SK-N-SH (cell line): ENCODE measurements around the gene SFPQ. TPM values are rescaled to one million over a fixed set of nuclear protein-coding genes. Genes with fewer than 3 reads are reported as not detected.
A peak's percentile ranks its signal among the peaks of the same experiment; 100 is the strongest.

Source experiments
- CTCF ChIA-PET: fragments of 300-600, 350-600 bp; formaldehyde crosslinking; extraction: SDS; loops from one replicate; lab custom pipeline; 2021; lab: Yijun Ruan, JAX
- POLR2A ChIA-PET: fragments of 350-600 bp; sonication (Branson Sonifier 250); formaldehyde crosslinking; extraction: SDS; loops from one replicate; lab custom pipeline; 2020; ENCODE audit warnings: antibody characterized with exemption, inconsistent platforms; lab: Yijun Ruan, JAX
- DNase-seq: peaks from one replicate; pipeline ENCODE4 v3.0.0; 2012
- H2AFZ ChIP-seq: fragments of 200-600 bp; sonication (generic); 2 replicates; pipeline ENCODE4 v1.8.1; 2016; ENCODE audit warnings: antibody characterized with exemption, mild to moderate bottlenecking, low read depth
- H3F3A ChIP-seq: fragments of 200-600 bp; sonication (generic); replicated peaks from 2 replicates; pipeline ENCODE3; 2016; ENCODE audit warnings: antibody characterized with exemption, mild to moderate bottlenecking; ENCODE audit not compliant: insufficient read depth
- H3K27ac ChIP-seq, 2 experiments: fragments of 200-500 bp in 1 of 2; fragments of 200-600 bp in 1 of 2; sonication (Bioruptor generic) in 1 of 2; sonication (generic), shearing (Covaris generic) in 1 of 2; 2 replicates each; pipeline versions ENCODE4 v1.5.1 to v1.6.1; 2014 to 2016; ENCODE audit warnings: low read depth in 2 of 2, inconsistent platforms in 1 of 2, low read length in 1 of 2, mild to moderate bottlenecking in 1 of 2, mixed read lengths in 1 of 2
- H3K27me3 ChIP-seq: fragments of 200-600 bp; sonication (generic), shearing (Covaris generic); 2 replicates; pipeline ENCODE4 v1.6.1; 2016; ENCODE audit warnings: mixed run types; ENCODE audit not compliant: insufficient read depth
- H3K36me3 ChIP-seq, 2 experiments: fragments of 200-500 bp in 1 of 2; fragments of 200-600 bp in 1 of 2; sonication (Bioruptor generic) in 1 of 2; sonication (generic) in 1 of 2; replicated peaks in 1 of 2; 2 replicates each; pipeline versions ENCODE3 to v1.5.1; 2014 to 2016; ENCODE audit warnings: low read length in 1 of 2, mild to moderate bottlenecking in 1 of 2; ENCODE audit not compliant: insufficient read depth in 2 of 2, control insufficient read depth in 1 of 2
- H3K4me1 ChIP-seq, 2 experiments: fragments of 200-500 bp in 1 of 2; fragments of 200-600 bp in 1 of 2; sonication (Bioruptor generic) in 1 of 2; sonication (generic), shearing (Covaris generic) in 1 of 2; 2 replicates each; pipeline versions ENCODE4 v1.5.1 to v1.6.1; 2014 to 2016; ENCODE audit warnings: low read depth in 1 of 2, low read length in 1 of 2, mixed run types in 1 of 2; ENCODE audit not compliant: insufficient read depth in 2 of 2, control insufficient read depth in 1 of 2
- H3K4me2 ChIP-seq: fragments of 200-600 bp; sonication (generic), shearing (Covaris generic); 2 replicates; pipeline ENCODE4 v1.6.1; 2017; ENCODE audit warnings: mixed run types
- H3K4me3 ChIP-seq, 2 experiments: fragments of 200-500 bp in 1 of 2; fragments of 200-600 bp in 1 of 2; sonication (Bioruptor generic) in 1 of 2; sonication (generic), shearing (Covaris generic) in 1 of 2; 2 replicates each; pipeline versions ENCODE4 v1.5.1 to v1.8.1; 2014 to 2016; ENCODE audit warnings: low read depth in 2 of 2, inconsistent platforms in 1 of 2, low read length in 1 of 2, mild to moderate bottlenecking in 1 of 2, mixed read lengths in 1 of 2, moderate library complexity in 1 of 2
- H3K79me2 ChIP-seq: fragments of 200-600 bp; sonication (generic); 2 replicates; pipeline ENCODE4 v1.8.1; 2017; ENCODE audit warnings: mild to moderate bottlenecking; ENCODE audit not compliant: insufficient read depth
- H3K9ac ChIP-seq: fragments of 200-600 bp; sonication (generic); 2 replicates; pipeline ENCODE4 v1.6.1; 2017; ENCODE audit warnings: mixed run types
- H3K9me2 ChIP-seq: fragments of 200-600 bp; sonication (generic); 2 replicates; pipeline ENCODE4 v1.6.1; 2017; ENCODE audit warnings: mixed run types
- H3K9me3 ChIP-seq: fragments of 200-600 bp; sonication (generic); 2 replicates; pipeline ENCODE4 v1.6.1; 2017; ENCODE audit warnings: mixed run types, mild to moderate bottlenecking, moderate library complexity
- H4K20me1 ChIP-seq: fragments of 200-600 bp; sonication (generic); 2 replicates; pipeline ENCODE4 v1.6.1; 2017; ENCODE audit warnings: mild to moderate bottlenecking, mixed run types; ENCODE audit not compliant: insufficient read depth
- FOSL2 ChIP-seq: IDR thresholded peaks from 2 replicates; pipeline ENCODE4 v1.4.0; 2012; ENCODE audit warnings: low read depth, mild to moderate bottlenecking, moderate library complexity, borderline replicate concordance
- JUND ChIP-seq: IDR thresholded peaks from 2 replicates; pipeline ENCODE4 v1.4.0; 2012
- MEF2A ChIP-seq: IDR thresholded peaks from 2 replicates; pipeline ENCODE4 v1.4.0; 2012; ENCODE audit warnings: low read depth, borderline replicate concordance
- MXI1 ChIP-seq: IDR thresholded peaks from 2 replicates; pipeline ENCODE4 v1.6.1; 2012; ENCODE audit warnings: mild to moderate bottlenecking, low read depth, low read length, improper control_type of control experiment
- NFIC ChIP-seq: IDR thresholded peaks from 2 replicates; pipeline ENCODE4 v1.4.0; 2012; ENCODE audit warnings: borderline replicate concordance
- POLR2AphosphoS5 ChIP-seq: IDR thresholded peaks from 2 replicates; pipeline ENCODE4 v1.6.1; 2012; ENCODE audit warnings: low read depth, low read length
- RAD21 ChIP-seq: IDR thresholded peaks from 2 replicates; pipeline ENCODE4 v1.6.1; 2012; ENCODE audit warnings: mild to moderate bottlenecking, low read length
- RCOR1 ChIP-seq: fragments of 150-350 bp; IDR thresholded peaks from 2 replicates; pipeline ENCODE4 v1.6.1; 2017; ENCODE audit warnings: antibody characterized with exemption, low read length
- RFX5 ChIP-seq: IDR thresholded peaks from 2 replicates; pipeline ENCODE4 v1.6.1; 2012; ENCODE audit warnings: mild to moderate bottlenecking, improper control_type of control experiment, low read length
- SMC3 ChIP-seq: IDR thresholded peaks from 2 replicates; pipeline ENCODE4 v1.6.1; 2012; ENCODE audit warnings: low read depth, low read length, improper control_type of control experiment
- TCF12 ChIP-seq: IDR thresholded peaks from 2 replicates; pipeline ENCODE4 v1.4.0; 2012
- TEAD4 ChIP-seq: IDR thresholded peaks from 2 replicates; pipeline ENCODE4 v1.4.0; 2012; ENCODE audit warnings: mild to moderate bottlenecking, borderline replicate concordance; ENCODE audit not compliant: insufficient read depth
- WGBS: methylation state at CpG from one replicate; pipeline ENCODE4 v1.1.6; 2017; ENCODE audit warnings: low lambda C conversion rate; 5-methylcytosine and 5-hydroxymethylcytosine counted together
- polyA plus RNA-seq, 3 experiments: library from polyadenylated mRNA; depleted of rRNA; stranded (reverse); fragments of >200 nt; gene quantifications; 2 replicates each; pipeline ENCODE4 v1.2.3, GENCODE V29; 2012
- TF ChIP-seq, protein P1 (sequence below): fragments of 200-600 bp; sonication (generic); IDR thresholded peaks from 2 replicates; pipeline ENCODE4 v1.6.1; 2017; ENCODE audit warnings: antibody characterized with exemption, mild to moderate bottlenecking, moderate library complexity

The SFPQ gene
- polyA plus RNA-seq, 1 of the 3 experiments (the other 2 are of a cell fraction), result 85.6 TPM

DNA sequence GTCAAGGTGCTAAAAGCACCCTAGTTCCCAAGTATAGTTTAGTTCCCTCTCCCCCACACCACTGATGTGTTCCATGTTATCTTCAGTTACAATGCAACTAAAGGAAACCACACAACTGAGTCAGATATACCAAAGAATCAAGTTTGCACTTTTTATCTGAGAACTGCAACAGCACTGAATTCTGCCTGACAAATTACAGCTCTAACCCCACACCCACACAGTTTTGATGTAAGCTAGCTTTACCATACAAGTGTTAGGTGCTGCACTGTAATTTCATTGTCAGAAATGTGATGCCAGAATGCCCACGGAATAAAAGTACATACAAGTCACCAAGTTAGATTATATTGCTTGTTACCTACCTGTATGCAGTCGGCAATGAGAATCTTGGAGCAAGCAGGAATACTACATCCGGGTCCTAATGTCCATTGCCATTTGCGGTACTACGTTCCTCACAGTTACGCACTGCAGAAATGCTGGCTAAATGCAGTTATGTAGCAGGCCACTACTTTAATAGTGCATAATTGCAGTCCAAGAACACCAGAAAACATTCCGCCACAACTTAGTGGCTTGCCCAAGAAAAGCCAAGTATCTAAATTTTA, 12.1 kb downstream of the SFPQ start:
- H3K9me3 ChIP-seq, result no peaks in the 10 kb centered on the region
- no peak overlapping the region for H3K4me3 ChIP-seq
- H3K79me2 ChIP-seq, result peaks cover 83% of the 10 kb centered on the region
- no peak overlapping the region for H3K4me2 ChIP-seq
- H3K4me1 ChIP-seq, result peaks cover 3 to 6% of the 10 kb centered on the region in 2 experiments; a peak in 3 of 4 replicates
- H4K20me1 ChIP-seq, result peaks cover 99% of the 10 kb centered on the region
- no peaks in the 10 kb centered on the region; the same call in 1 of the 2 replicates for H3K9me2 ChIP-seq
- H3K36me3 ChIP-seq, result peaks cover 94 to 100% of the 10 kb centered on the region in 2 experiments
- TF ChIP-seq TEAD4, result no peak
- TF ChIP-seq MXI1, result no peak
- no peak for TF ChIP-seq JUND
- peak; percentile 48; the same call in 1 of the 2 replicates for TF ChIP-seq POLR2AphosphoS5
- no peak for TF ChIP-seq FOSL2
- H3F3A ChIP-seq, result peaks cover 89% of the 10 kb centered on the region
- H3K27me3 ChIP-seq, result no peaks in the 10 kb centered on the region
- ChIA-PET POLR2A (no interaction called here), CTCF (interaction anchor here (1.0 kb wide), 1 partner anchor 141 kb away, joined by 3 read pairs; no protein-coding TSS in a partner anchor)
- no peak overlapping the region; a peak in 2 of 4 replicates for H3K27ac ChIP-seq
- no peak overlapping the region for H3K9ac ChIP-seq
- H2AFZ ChIP-seq, result no peak overlapping the region
- 90% methylated on average over 7 of the region's 7 CpGs for WGBS
- DNase-seq, result no peak

DNA sequence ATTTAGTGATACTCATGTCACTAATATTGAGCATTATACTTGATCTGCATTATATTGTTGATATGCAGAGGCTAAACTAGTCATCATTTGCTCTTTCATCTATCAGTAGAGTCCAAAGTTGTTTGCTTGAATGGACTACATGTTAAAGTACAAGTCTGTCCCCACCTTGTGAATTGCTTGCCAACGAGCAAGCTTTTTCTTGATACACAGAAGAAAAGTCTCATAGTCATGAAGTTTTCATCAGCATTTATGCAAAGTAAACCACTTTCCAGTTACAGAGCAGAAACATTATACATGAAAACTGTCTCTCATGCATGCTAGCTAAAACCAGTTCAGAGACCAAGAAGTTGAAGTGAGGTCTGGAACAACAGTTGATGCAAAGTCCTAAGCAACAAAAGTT, 13.0 kb downstream of the SFPQ start:
- Histone ChIP-seq H3K27ac (peak overlapping the region in 1 of 2 experiments; percentile 5; a peak in 1 of 4 replicates), H2AFZ (no peak overlapping the region), H3K36me3 (peaks cover 94 to 100% of the 10 kb centered on the region in 2 experiments), H4K20me1 (peaks cover 99% of the 10 kb centered on the region), H3K9me3 (no peaks in the 10 kb centered on the region), H3K9me2 (no peaks in the 10 kb centered on the region; the same call in 1 of the 2 replicates), H3K4me3 (no peak overlapping the region), H3K79me2 (peaks cover 73% of the 10 kb centered on the region), H3K4me1 (peaks cover 3 to 6% of the 10 kb centered on the region in 2 experiments; a peak in 2 of 4 replicates), H3K4me2 (no peak overlapping the region), H3F3A (peaks cover 89% of the 10 kb centered on the region), H3K9ac (no peak overlapping the region), H3K27me3 (no peaks in the 10 kb centered on the region)
- DNase-seq, result no peak
- TF ChIP-seq FOSL2 (no peak), RCOR1 (no peak), SMC3 (no peak), RAD21 (no peak), MEF2A (no peak), RFX5 (no peak), TCF12 (no peak), NFIC (no peak)
- TF ChIP-seq, protein P1, sequence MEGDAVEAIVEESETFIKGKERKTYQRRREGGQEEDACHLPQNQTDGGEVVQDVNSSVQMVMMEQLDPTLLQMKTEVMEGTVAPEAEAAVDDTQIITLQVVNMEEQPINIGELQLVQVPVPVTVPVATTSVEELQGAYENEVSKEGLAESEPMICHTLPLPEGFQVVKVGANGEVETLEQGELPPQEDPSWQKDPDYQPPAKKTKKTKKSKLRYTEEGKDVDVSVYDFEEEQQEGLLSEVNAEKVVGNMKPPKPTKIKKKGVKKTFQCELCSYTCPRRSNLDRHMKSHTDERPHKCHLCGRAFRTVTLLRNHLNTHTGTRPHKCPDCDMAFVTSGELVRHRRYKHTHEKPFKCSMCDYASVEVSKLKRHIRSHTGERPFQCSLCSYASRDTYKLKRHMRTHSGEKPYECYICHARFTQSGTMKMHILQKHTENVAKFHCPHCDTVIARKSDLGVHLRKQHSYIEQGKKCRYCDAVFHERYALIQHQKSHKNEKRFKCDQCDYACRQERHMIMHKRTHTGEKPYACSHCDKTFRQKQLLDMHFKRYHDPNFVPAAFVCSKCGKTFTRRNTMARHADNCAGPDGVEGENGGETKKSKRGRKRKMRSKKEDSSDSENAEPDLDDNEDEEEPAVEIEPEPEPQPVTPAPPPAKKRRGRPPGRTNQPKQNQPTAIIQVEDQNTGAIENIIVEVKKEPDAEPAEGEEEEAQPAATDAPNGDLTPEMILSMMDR, result no peak
- POLR2A ChIA-PET, result no interaction called here
- CTCF ChIA-PET, result interaction anchor here (0.7 to 1.3 kb wide), 2 partner anchors 11 to 327 kb away, joined by 3 read pairs; no protein-coding TSS in a partner anchor
- WGBS, result 29% methylated on average over 1 of the region's 1 CpG
